HG02610 (cell line): ENCODE results near the gene SEMA4F.

Experiments
- ATAC-seq: cut with Tn5 transposase; IDR thresholded peaks from one replicate; pipeline ENCODE4 v1.9.1; 2021; ENCODE audit warnings: mild to moderate bottlenecking, moderate library complexity; ENCODE audit not compliant: unreplicated experiment

SEMA4F gene

DNA sequence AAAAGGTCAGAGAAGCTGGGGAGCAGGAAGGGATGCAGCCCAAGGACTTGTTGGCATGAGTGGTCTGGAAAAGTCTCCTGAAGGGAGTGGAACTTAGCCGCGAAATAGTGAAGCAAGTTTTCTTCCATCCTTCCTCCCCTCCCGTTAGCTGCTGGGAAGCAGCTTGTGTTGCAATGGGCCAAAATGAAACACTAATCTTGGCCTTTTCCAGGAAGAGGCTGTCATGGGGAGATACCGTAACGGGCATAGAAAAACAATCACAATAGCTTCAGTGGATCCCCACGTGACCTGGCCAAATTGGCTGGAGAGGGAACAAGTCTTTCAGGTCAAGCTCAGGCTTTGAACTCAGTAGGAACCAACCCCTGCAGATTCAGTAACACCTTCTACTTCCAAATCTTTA lies 49.3 kb downstream of the SEMA4F start:
- ATAC-seq = no peak

DNA sequence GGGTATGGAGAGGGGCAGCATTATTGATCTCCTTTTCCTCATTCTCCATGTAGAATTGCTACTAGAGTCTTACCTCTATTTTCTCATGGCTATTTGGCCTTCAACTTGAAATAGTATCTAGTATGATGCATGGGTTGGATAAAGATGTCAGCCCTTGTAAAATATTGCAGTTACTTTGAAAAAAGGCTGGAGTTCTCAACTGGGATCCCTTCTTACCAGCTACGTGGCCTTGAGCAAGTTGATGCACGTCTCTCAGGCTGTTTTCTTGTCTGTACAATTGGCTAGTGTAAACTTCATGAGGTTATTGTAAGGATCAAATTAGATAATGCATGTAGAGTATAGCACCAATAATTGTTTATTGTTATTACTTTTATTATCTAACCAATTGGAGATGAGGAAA lies 50.2 kb downstream of the SEMA4F start:
- no peak for ATAC-seq

GRCh38 chr2:74706741-74707140 lies 52.7 kb downstream of the SEMA4F start:
- no peak for ATAC-seq

- no peak for ATAC-seq
Observed at GRCh38 chr2:74707837-74708236, 53.8 kb downstream of the SEMA4F start.

DNA sequence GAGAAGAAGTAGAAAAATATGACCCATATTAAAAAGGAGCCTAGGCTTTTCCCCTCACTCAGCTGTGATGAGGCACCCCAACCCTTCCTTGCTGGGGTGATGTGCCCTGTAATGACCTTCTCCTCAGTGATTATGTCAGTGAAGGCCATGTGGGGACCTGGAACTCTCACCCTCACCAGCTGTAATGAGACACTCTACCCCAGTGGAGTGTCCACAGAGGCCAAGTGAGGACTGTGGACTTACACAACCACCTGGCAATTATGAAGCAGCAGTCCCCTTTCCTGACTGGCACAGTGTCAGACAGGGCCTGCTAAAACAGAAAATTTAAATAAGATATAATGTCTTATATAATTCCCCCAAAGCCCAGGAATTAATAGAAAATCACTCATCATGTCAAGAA lies 54.2 kb downstream of the SEMA4F start:
- ATAC-seq = no peak

- no peak for ATAC-seq
Observed at GRCh38 chr2:74708883-74709282, 54.8 kb downstream of the SEMA4F start.

DNA sequence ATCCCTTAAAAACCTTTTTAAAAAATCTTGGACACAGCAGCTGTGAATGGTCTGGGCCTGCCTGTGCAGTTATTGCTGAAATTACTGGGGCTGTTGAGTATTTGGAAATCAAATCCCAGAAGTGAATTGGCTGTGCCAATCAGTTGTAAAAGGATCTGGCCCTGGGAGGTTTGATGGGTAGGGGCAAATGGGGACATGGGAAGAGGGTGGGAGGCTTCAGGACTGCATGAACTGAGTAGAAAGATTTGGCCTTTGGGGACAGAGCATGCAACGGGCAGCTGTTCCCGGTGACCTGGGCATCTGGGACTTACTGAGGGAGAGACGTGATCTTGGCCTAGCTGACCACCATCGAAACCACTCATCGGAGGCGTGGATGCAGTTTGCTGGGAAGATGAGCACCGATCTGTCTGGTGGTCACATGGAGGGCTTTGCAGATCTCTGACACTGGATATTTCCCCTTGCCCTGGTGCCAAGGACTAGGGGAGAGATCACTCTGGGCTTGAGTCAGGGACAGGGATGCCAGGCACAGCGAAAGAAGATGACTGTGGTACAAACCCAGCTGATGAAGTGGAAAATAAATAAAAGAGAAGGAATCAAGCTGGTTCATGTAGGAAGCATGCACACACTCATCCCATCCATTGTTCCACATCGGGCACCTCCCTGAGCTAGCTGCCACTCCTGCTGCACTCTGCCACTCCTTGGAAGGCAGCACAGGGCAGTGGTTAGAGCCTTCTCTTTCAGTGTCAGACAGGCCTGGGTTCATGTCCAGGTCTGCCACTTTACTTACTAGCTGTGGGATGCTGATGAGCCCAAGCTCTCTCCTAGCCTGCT lies 58.4 kb downstream of the SEMA4F start:
- ATAC-seq = no peak

DNA sequence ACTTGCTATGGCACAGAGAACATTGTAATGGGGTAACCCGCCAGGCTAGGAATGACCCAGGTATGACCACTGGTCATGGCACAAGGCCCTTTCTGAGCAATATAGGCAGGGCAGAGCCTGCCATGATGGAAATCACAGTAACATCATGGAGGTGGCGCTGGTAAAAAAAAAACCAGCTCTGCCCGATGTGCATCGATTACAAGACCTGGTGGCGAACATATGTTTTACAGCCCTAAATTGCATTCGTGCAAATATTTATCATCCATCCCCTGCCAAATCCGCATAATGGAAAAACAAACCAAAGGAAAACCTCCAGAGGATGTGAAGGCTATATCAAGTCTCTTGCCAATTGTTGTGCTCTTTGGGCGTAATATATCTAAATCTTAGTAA lies 60.6 kb downstream of the SEMA4F start:
- no peak for ATAC-seq

GRCh38 chr2:74715081-74715791 lies 61.2 kb downstream of the SEMA4F start:
- peak; percentile 91 for ATAC-seq

DNA sequence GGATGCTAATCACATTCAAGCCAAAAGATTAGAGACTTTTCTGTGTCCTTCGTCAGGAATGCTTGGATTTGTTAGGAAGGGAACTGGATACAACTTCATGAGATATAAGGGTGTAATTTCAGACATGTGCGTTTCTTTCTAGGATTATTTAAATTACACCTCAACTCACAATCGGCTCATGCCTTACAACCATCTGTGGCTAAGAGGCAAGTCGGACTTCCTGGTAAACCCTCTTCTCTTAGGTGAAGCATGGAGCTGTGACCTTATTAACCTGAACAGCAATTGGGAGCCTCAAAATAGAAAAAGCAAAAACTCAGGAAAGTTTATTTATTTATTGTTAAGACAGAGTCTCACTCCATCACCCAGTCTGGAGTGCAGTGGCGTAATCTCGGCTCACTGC lies 61.8 kb downstream of the SEMA4F start:
- no peak for ATAC-seq

DNA sequence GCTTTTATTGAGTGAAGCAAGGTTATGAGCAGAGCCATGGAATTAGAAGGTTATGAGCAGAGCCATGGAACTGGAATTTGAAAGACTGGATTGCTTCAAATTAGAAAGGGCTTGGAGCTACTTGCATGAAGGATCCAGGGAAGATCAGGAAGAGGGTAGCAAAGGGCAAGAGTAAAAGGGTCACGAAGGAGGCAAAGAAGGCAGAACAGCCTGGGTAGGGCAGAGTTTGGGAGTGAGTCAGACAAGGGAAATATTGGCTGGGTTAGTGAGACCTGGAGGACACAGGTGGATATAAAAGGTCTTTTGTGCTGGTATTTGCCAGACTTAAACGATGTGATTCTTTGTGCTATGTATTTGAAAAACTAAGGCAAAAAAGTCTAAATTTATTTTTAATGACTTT lies 65.0 kb downstream of the SEMA4F start:
- no peak for ATAC-seq

GRCh38 chr2:74721316-74721715 lies 67.3 kb downstream of the SEMA4F start:
- no peak for ATAC-seq

- ATAC-seq = no peak
Observed at GRCh38 chr2:74724496-74724895, 70.4 kb downstream of the SEMA4F start.

DNA sequence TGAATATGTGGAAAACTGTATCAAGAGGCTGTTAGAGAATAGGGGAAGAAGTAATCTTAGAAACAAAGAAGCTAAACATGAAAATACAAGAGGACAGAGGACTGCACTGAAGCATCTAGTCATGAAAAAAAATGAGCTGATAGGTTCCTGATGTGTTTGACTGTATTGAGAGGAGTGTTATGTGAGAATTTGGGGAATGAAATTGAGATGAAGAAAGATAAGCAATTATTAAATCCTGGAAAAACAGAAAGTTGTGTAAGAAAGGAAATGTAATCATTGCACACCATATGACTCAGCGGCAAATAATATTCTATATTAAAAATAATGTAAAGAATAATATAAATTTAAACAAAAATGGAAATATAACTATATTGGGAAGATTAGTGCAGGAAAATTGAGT lies 71.2 kb downstream of the SEMA4F start:
- ATAC-seq = no peak

- ATAC-seq = no peak
Observed at GRCh38 chr2:74728842-74729241, 74.8 kb downstream of the SEMA4F start.

DNA sequence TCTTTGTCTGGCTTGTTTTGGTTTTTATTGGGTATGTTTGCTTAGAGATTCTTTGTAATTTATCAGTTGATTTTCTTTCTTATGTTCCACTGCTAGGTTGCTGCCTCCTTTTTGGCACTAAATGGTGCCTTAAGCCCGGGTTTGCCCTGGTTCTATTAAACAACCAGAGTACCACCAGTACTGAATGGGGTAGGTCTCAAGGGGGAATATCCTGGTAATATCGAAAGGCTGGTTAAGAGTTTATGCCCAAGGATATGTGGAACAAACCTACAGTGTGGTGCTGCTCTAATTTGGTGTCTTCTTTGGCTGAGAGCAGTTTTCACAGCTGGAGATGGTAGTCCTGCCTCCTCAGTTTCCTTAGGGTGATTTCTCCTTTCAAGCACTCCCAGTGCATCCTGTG lies 76.5 kb downstream of the SEMA4F start:
- ATAC-seq = no peak
